Keratinocyte (primary cell): ENCODE results near the gene UNC13A. TPM values are rescaled to one million over a fixed set of nuclear protein-coding genes. Genes with fewer than 3 reads are reported as not detected.

Experiments used
- DNase-seq: peaks from one replicate; pipeline ENCODE4 v3.0.0-alpha.2; 2011; ENCODE audit warnings: low read depth, missing footprints, low spot score
- FAIRE-seq: peaks from 2 replicates; lab custom pipeline; 2011; peaks lifted over from hg19 to GRCh38; lab: Jason Lieb, UNC
- H2AFZ ChIP-seq: 2 replicates; pipeline ENCODE4 v1.6.0; 2012; ENCODE audit warnings: low read length, control low read depth, inconsistent platforms; ENCODE audit not compliant: control insufficient read depth
- H3K27ac ChIP-seq: 2 replicates; pipeline ENCODE4 v1.5.1; 2011; ENCODE audit warnings: low read length; ENCODE audit not compliant: control insufficient read depth, insufficient read depth
- H3K27me3 ChIP-seq: 3 replicates; pipeline ENCODE4 v1.6.0; 2011; ENCODE audit warnings: low read length; ENCODE audit not compliant: control insufficient read depth, insufficient read depth; ENCODE audit errors: extremely low read depth
- H3K36me3 ChIP-seq, 2 experiments: 2 replicates in 1 of 2; 3 replicates in 1 of 2; pipeline ENCODE4 v1.5.1; 2011; ENCODE audit warnings: low read length in 2 of 2, mild to moderate bottlenecking in 1 of 2; ENCODE audit not compliant: control insufficient read depth in 2 of 2, insufficient read depth in 2 of 2; ENCODE audit errors: extremely low read depth in 1 of 2
- H3K4me1 ChIP-seq: 3 replicates; pipeline ENCODE4 v1.5.1; 2011; ENCODE audit warnings: low read length; ENCODE audit not compliant: control insufficient read depth, insufficient read depth; ENCODE audit errors: extremely low read depth
- H3K4me2 ChIP-seq: 3 replicates; pipeline ENCODE4 v1.6.0; 2011; ENCODE audit warnings: low read depth, low read length; ENCODE audit not compliant: control insufficient read depth, insufficient read depth; ENCODE audit errors: extremely low read depth
- H3K4me3 ChIP-seq, 3 experiments: fragments of 200-600 bp in 1 of 3; sonication (generic) in 1 of 3; 2 replicates in 2 of 3; 3 replicates in 1 of 3; pipeline ENCODE4 v1.5.1; 2011 to 2016; ENCODE audit warnings: low read length in 3 of 3, mild to moderate bottlenecking in 3 of 3, control low read depth in 2 of 3, inconsistent platforms in 1 of 3, low read depth in 1 of 3, mixed read lengths in 1 of 3, mixed run types in 1 of 3, moderate library complexity in 1 of 3; ENCODE audit not compliant: control insufficient read depth in 2 of 3, insufficient read depth in 2 of 3; ENCODE audit errors: extremely low read depth in 1 of 3
- H3K79me2 ChIP-seq: 2 replicates; pipeline ENCODE4 v1.6.0; 2012; ENCODE audit warnings: low read length; ENCODE audit not compliant: control insufficient read depth, insufficient read depth
- H3K9ac ChIP-seq: 3 replicates; pipeline ENCODE4 v1.6.0; 2011; ENCODE audit warnings: low read length; ENCODE audit not compliant: control insufficient read depth, insufficient read depth; ENCODE audit errors: extremely low read depth
- H3K9me1 ChIP-seq: 3 replicates; pipeline ENCODE4 v1.6.0; 2011; ENCODE audit warnings: low read length; ENCODE audit not compliant: control insufficient read depth, insufficient read depth; ENCODE audit errors: extremely low read depth
- H3K9me3 ChIP-seq: 2 replicates; pipeline ENCODE4 v1.5.1; 2012; ENCODE audit warnings: low read depth, low read length; ENCODE audit not compliant: control insufficient read depth
- H4K20me1 ChIP-seq: 3 replicates; pipeline ENCODE4 v1.6.0; 2011; ENCODE audit warnings: low read length; ENCODE audit not compliant: control insufficient read depth, insufficient read depth; ENCODE audit errors: extremely low read depth
- CTCF ChIP-seq, 3 experiments: IDR thresholded peaks in 1 of 3; conservative IDR thresholded peaks in 1 of 3; optimal IDR thresholded peaks in 1 of 3; 2 replicates in 2 of 3; 3 replicates in 1 of 3; pipeline versions ENCODE3 to v1.5.1; 2011; ENCODE audit warnings: low read length in 3 of 3, mild to moderate bottlenecking in 3 of 3, moderate library complexity in 2 of 3, control low read depth in 1 of 3, inconsistent platforms in 1 of 3; ENCODE audit not compliant: insufficient read depth in 2 of 3; ENCODE audit errors: extremely low read depth in 1 of 3
- EZH2 ChIP-seq: IDR thresholded peaks from one replicate; pipeline ENCODE4 v1.6.1; 2012; ENCODE audit warnings: inconsistent platforms, mild to moderate bottlenecking, low read length, moderate library complexity
- dilution Hi-C: fragments of 300-500 bp; cut with MboI; formaldehyde crosslinking; loops from one replicate; pipeline ENCODE4 v1.7.0; 2020; ENCODE audit warnings: low sequenced_read_pairs; ENCODE audit not compliant: extremely low pct_ligation_motif_present
- polyA plus RNA-seq, 5 experiments: library from polyadenylated mRNA; depleted of rRNA in 3 of 5; stranded (reverse) in 3 of 5; stranded (forward) in 1 of 5; unstranded in 1 of 5; fragments of >200 nt; gene quantifications; 1 replicate in 1 of 5; 2 replicates in 3 of 5; 3 replicates in 1 of 5; pipeline versions ENCODE4 v1.2.1 to v1.2.3, GENCODE V29; 2011 to 2012; ENCODE audit warnings: missing spikeins in 2 of 5, low read depth in 1 of 5, low replicate concordance in 1 of 5

UNC13A gene
- polyA plus RNA-seq, 1 donor (not counting 4 experiments of a cell fraction or from before 2014, with no cell fraction given) = under 0.01 TPM

GRCh38 chr19:17725422-17726078 lies 37.4 kb upstream of the UNC13A start:
- peaks cover 4% of the 10 kb centered on the region for H3K79me2 ChIP-seq
- H3K4me1 ChIP-seq = peaks cover 5% of the 10 kb centered on the region
- peaks cover 2% of the 10 kb centered on the region for H3K9me1 ChIP-seq
- no peaks in the 10 kb centered on the region for H3K9me3 ChIP-seq
- no peak overlapping the region for H2AFZ ChIP-seq
- H3K27ac ChIP-seq = no peak overlapping the region
- H3K4me3 ChIP-seq = no peak overlapping the region
- no peak overlapping the region for H3K4me2 ChIP-seq
- DNase-seq (no peak), FAIRE-seq (no peak)
- peaks cover 11 to 27% of the 10 kb centered on the region in 2 experiments for H3K36me3 ChIP-seq
- TF ChIP-seq EZH2 (no peak), CTCF (optimal IDR thresholded peaks at IDR 0.05 in 1 of 3, IDR thresholded peaks at IDR 0.05 in 1 of 3, conservative IDR thresholded peaks at IDR 0.05 in 1 of 3; ENCODE audit: extremely low read depth in 1 of 3, insufficient read depth in 2 of 3, low read length in 3 of 3) (peak in 2 of 3 experiments; percentile 38 to 60)
- H3K27me3 ChIP-seq = no peaks in the 10 kb centered on the region
- H4K20me1 ChIP-seq = peaks cover 16% of the 10 kb centered on the region
- dilution Hi-C loops = no loop called here
- H3K9ac ChIP-seq = no peak overlapping the region

- Histone ChIP-seq H3K79me2 (peaks cover 7% of the 10 kb centered on the region), H3K4me3 (no peak overlapping the region), H3K9ac (no peak overlapping the region), H3K4me1 (peaks cover 11% of the 10 kb centered on the region), H3K9me3 (no peaks in the 10 kb centered on the region), H3K9me1 (peaks cover 5% of the 10 kb centered on the region), H4K20me1 (peaks cover 20% of the 10 kb centered on the region), H3K27me3 (no peaks in the 10 kb centered on the region), H3K27ac (no peak overlapping the region), H3K4me2 (no peak overlapping the region), H3K36me3 (peaks cover 8 to 22% of the 10 kb centered on the region in 2 experiments), H2AFZ (no peak overlapping the region)
- FAIRE-seq (no peak), DNase-seq (no peak)
- dilution Hi-C loops = no loop called here
- TF ChIP-seq EZH2 = no peak
- TF ChIP-seq CTCF (optimal IDR thresholded peaks at IDR 0.05 in 1 of 3, IDR thresholded peaks at IDR 0.05 in 1 of 3, conservative IDR thresholded peaks at IDR 0.05 in 1 of 3; ENCODE audit: extremely low read depth in 1 of 3, insufficient read depth in 2 of 3, low read length in 3 of 3) = no peak
Observed at GRCh38 chr19:17724655-17725054, 36.5 kb upstream of the UNC13A start.
